H54 (cell line): Measurements from ENCODE around the gene SUGCT.

Source experiments
- DNase-seq: peaks from one replicate; pipeline ENCODE4 v3.0.0; 2011; ENCODE audit warnings: low spot score, mixed read lengths; ENCODE audit not compliant: insufficient read length
- FAIRE-seq: peaks from 3 replicates; lab custom pipeline; 2011; peaks lifted over from hg19 to GRCh38; lab: Jason Lieb, UNC
- POLR2A ChIP-seq: IDR thresholded peaks from 2 replicates; pipeline ENCODE4 v1.6.1; 2011; ENCODE audit warnings: low read depth, mild to moderate bottlenecking, low read length

Gene SUGCT

GRCh38 chr7:40500219-40500618 is 365.4 kb downstream of the SUGCT start:
- TF ChIP-seq POLR2A: no peak
- DNase-seq: no peak
- peak; percentile 78 for FAIRE-seq

- FAIRE-seq: no peak
- TF ChIP-seq POLR2A: no peak
- DNase-seq: no peak
These were observed 367.6 kb downstream of the SUGCT start for GRCh38 chr7:40502359-40502758.

DNA sequence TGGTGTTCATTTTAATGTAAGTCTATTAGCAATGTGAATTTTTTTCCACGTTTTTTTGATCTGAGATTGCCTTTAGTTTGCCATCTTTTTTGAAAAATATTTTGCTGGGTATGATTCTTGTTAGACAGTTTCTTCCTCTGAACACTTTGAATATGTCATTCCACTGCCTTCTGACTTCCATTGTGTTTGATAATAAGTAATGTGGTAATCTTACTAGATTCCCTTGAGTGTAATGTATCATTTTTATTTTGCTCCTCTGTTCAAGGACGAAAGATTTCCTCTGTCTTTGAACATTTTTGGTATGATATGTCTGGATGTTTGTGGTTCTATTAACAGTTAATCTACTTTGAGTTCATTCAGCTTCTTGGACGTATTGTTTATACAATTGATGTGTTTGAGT is 371.4 kb downstream of the SUGCT start:
- peak; percentile 74 for FAIRE-seq
- DNase-seq: no peak
- no peak for TF ChIP-seq POLR2A

DNA sequence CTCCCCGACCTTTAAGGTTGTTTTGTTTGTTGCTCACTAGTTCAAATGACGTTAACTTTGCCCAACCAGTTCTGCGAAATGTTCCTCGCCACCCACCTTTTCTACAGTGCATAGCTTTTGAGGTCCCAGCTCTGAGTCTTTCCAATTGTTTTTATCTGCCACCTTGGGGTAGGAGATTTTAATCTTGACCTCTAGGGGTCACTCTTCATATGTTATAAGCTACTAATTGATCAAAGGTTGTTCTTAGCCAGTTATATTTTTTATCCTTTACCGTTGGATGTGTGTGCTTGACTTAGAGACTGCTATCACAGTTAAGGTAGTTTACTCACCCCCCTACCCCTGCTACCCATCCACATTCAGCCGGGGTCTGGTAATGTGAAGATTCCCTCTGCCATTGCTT is 372.4 kb downstream of the SUGCT start:
- TF ChIP-seq POLR2A: no peak
- DNase-seq (no peak), FAIRE-seq (peak; percentile 41)

DNA sequence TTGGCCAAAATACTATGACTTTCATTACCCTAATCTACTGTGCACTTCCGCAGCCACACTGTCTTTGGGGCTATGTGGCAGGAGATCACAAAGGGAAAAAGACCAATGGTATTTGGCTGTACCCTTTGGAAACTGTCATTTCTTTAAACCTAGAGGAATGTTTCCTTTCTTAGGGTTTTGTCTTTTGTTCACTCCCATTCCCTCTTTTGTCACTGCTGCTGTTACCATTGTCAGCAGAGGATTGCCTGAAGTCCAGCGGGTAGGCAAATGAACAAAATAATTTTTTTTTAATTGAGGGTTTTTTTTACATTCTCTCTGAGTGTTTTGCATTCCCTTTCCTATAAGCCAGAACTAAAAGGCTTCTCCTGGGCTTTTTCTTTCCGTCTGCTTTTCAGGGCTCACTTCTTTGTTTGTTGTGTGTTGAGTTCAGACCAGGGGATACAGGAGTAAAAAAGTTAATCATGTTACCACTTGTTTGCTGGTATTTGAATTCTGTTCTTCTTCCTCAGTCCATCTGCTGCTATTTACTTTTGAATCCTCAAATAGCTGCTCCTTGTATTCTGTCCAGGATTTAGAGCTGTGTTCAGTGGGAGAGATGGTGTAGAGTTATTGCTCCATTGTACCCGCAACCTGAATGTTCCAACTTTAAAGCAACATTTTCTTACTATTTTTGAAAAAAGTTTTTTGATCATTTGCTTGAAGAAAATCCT is 374.6 kb downstream of the SUGCT start:
- no peak for FAIRE-seq
- DNase-seq: no peak
- TF ChIP-seq POLR2A: no peak

DNA sequence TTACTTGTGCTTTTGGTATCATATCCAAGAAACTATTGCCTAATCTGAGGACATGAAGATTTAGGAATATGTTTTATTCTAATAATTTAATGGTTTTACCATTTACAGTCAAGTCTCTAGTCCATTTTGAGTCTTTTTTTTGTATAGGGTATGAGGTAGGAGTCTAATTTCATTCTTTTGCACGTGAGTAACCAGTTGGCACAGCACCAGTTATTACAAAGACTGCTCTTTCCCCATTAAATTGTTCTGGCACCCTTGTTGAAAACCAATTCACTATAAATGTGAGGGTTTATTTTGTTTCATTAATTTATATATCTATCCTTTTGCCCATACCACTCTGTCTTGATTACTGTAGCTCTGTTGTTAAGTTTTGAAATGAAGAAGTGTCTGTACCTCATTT is 381.6 kb downstream of the SUGCT start:
- FAIRE-seq (peak; percentile 41), DNase-seq (no peak)
- TF ChIP-seq POLR2A: no peak

DNA sequence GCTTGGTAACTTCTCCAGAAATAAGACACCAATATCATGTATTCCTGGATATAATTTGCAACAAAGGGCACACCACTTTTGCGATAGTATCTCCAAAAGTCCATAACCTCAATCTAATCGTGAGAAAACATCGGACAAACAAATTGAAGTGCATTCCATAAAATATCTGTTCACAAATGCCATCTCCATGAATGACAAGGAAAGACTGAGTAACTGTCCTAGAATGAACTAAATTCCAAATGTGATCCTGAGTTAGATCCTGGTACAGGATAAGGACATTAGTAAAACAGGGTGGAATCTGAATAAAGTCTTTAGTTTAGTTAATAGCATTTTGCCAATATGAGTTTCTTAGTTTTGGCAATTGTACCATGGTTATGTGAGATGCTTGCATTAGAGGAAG is 384.2 kb downstream of the SUGCT start:
- peak; percentile 71 for FAIRE-seq
- DNase-seq: no peak
- TF ChIP-seq POLR2A: no peak

DNA sequence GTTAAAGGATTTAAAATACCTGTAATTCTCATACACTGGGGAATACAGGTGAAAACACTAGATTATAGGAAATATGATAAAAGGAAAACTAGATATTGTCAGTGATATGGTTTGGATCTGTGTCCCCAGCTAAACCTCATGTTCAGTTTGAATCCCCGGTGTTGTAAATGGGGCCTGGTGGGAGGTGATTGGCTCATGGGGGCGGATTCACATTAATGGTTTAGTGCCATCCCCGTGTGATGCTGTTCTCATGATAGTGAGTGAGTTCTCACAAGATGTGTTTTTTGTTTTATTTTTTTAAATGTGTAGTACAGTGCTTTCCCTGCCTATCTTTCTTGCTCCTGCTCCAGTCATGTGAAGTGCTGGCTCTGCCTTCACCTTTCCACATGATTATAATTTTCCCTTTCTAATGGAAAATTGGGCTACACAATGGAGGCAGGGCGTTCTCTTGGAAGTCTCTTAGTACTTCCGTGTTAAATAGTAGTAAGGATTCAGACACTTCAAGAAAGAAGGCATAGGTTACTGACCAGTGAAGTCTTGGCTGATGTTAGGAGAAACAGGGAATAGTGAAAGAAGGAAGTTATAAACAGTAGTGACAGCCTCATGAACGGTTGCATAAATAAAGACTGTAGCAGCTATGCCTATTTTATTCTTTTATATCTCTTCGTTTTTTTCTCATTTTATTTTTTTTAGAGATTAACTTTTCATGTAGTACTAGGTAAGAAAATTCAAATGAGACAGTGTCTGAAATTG is 386.4 kb downstream of the SUGCT start:
- no peak for TF ChIP-seq POLR2A
- DNase-seq (no peak), FAIRE-seq (peak; percentile 23)

DNA sequence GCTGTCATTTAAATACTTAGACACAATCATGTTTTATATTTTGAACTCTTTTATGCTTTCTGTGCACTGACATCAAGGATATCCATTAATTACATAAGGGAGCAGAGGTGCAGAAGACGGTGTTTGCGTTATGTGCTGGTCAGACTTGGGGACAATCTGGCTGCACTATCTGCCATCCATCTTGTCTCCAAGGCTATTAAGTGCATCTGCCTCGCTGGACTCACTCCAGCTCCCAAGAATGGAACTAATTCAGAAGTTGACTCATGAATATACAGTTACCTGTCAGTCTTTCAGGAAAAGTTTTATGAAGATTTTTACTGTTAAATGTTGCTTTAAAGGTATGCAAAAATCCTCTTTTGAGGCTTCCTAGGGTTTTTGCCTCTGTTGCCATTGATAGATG is 391.0 kb downstream of the SUGCT start:
- no peak for TF ChIP-seq POLR2A
- FAIRE-seq: no peak

DNA sequence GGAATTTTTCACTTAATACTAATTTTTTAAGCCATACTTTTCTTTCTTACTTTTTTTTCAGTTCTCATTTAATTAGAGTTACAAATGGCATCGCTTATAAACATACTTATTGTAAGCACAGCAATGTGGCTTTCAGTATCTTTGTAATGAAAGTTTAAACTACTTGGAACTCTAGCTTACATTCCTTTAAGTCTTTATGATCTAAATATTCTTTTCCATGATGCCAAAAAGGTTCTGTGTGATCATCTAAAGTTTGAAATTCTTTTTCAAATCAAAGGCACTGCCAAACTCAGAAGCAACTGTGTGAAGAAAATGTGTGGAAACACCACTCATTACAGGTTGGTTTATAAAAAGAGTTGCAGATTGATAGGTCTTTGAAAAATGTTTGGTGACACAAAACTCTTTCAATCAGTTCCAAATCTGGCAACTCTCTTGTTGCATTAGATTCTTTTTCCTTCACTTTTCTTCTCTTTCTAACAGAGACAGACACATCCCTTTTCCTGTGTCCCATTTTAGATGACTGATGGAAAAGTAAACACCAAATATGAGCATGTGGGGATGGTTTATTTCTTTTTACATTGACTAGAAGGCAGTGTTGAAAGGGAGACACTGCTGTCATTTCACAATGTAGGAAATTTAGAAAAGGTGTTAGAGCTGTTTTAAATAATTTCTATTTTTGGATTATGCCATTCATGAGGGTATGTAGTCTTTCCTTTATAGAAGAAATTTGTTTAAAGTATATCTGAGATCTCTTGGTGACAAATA is 392.3 kb downstream of the SUGCT start:
- no peak for TF ChIP-seq POLR2A
- no peak for DNase-seq
- FAIRE-seq: peak; percentile 92

More for the DNA sequence above, 391.0 kb downstream of the SUGCT start:
- DNase-seq: no peak

DNA sequence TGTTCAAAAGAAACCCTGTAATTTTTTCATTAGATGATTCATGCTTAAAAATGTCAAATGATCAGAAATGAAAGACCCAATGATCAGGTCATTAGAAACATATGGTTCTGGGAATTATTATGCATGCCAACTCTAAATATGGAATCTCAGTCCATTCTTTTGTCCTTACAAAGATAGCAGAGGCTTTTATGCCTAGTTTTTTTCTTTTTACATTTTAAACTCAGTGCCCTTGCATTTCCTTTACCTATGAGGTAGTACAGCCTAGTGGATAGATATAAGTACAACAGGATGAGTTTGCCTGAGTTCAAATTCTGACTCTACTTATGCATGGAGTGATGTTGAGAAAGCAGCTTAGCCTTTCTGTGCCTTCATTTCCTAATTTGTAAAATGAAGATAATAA is 392.9 kb downstream of the SUGCT start:
- DNase-seq (no peak), FAIRE-seq (peak; percentile 61)
- TF ChIP-seq POLR2A: no peak

GRCh38 chr7:40530292-40530691 is 395.5 kb downstream of the SUGCT start:
- DNase-seq: no peak
- peak; percentile 89 for FAIRE-seq
- no peak for TF ChIP-seq POLR2A

GRCh38 chr7:40531956-40532355 is 397.2 kb downstream of the SUGCT start:
- no peak for TF ChIP-seq POLR2A
- DNase-seq (no peak), FAIRE-seq (no peak)

DNA sequence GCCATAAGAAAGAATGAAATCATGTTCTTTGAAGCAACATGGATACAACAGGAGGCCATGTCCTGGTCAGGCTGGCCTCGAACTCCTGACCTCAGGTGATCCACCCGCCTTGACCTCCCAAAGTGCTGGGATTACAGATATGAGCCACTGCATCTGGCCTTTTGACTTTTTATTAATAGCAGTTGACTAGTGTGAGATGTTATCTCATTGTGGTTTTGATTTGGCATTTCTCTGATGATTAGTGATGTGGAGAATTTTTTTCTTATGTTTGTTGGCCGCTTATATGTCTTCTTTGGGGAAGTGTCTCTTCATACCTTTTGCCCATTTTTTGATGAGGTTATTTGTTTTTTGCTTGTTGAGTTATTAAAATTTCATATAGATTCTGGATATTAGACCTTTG is 400.9 kb downstream of the SUGCT start:
- no peak for TF ChIP-seq POLR2A
- DNase-seq (no peak), FAIRE-seq (peak; percentile 79)
